HUDEP-2 (cell line): ENCODE data around the gene GLRB.
"Not testable (repeated sequence)": the region's sequence is repeated elsewhere in the genome, so short reads cannot be mapped to it uniquely, and the experiment has no call there.

Experiments used
- DNase-seq, 76 experiments: peaks; one replicate each; lab custom pipeline; 2025; ENCODE audit not compliant: unreplicated experiment in 76 of 76; lab: John Stamatoyannopoulos, UW

GLRB gene

DNA sequence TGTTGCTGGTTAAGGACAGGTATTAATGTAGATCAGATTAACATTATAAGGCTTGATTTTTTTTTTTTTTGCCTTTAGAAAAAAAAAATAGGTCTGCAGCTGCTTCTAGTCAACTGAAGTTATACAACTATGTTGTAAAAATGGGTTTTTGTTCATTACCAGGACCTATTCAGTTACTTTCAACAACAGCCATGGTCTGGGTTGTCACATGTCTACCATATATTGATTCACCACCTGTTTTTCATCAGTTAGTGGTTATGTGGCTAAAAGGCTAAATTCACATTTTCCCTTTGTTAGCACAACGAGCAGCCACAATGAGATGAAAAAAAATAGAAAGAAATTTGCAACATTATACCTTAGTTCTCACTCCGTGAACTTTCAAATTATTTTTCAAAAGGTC lies 45.5 kb downstream of the GLRB start:
- no peak for DNase-seq

GRCh38 chr4:157127571-157127970 lies 51.6 kb downstream of the GLRB start:
- no peak for DNase-seq

GRCh38 chr4:157128395-157128794 lies 52.4 kb downstream of the GLRB start:
- peak in 2 of 76 experiments; percentile 1 to 2 for DNase-seq

GRCh38 chr4:157141976-157142375 lies 66.0 kb downstream of the GLRB start:
- no peak for DNase-seq

- no peak for DNase-seq
These were observed 67.4 kb downstream of the GLRB start for GRCh38 chr4:157143369-157143768.

- DNase-seq, result no peak
These were observed 75.8 kb downstream of the GLRB start for GRCh38 chr4:157151711-157152110.

DNA sequence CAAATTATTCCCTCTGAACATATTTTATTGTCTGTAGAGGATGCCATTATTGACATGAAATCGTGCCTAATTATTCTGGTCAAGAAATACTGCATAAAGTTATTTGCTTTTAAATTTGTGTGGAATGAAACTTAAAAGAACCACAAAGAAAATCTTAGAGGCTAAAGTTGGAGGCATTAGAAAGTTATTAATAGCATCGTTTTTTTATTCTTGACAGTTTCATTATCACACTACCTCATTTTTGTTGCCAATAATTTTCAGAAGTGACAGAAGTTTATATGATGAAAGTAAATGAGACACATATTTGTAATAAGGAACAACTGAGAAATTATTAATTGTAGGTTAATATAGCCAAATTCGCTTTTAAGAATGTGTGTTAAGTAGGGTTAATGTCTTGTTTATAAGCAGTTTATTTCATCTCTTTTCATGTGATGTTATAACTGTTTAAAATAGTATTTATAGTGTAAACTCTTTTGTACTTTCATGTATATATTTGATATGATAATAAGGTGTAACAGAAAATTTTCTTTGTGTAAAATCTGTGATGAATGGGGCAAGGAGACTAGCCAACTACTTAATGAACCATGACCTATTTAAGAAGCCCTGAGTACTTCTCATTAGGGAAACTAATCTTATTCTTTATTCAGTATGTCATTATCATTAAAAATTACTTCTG lies 90.1 kb downstream of the GLRB start:
- no peak for DNase-seq

GRCh38 chr4:157170321-157170720 lies 94.4 kb downstream of the GLRB start:
- DNase-seq, result no peak

DNA sequence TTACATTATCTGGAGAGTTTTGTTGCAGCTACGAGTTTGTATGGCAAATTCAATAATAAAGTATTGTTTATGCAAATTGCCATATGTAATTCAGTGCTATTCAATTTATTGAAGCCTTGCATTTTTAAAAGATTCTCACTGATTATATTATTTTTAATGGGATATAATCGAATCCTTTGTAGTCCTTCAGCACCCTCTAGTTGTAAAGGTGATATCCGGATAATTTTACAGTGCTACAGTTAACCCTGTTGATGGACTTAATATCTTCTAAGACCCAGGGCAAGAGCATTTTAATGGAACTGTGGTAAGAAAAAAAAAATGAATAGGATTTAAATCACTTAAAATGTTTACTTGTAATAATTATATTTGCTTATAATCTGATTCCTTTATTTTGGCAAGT lies 96.1 kb downstream of the GLRB start:
- DNase-seq, result no peak

GRCh38 chr4:157180268-157180667 lies 104.3 kb downstream of the GLRB start:
- DNase-seq, result not testable (repeated sequence)

- no peak for DNase-seq
These were observed 108.3 kb downstream of the GLRB start for GRCh38 chr4:157184300-157184699.

GRCh38 chr4:157185363-157185762 lies 109.4 kb downstream of the GLRB start:
- no peak for DNase-seq

DNA sequence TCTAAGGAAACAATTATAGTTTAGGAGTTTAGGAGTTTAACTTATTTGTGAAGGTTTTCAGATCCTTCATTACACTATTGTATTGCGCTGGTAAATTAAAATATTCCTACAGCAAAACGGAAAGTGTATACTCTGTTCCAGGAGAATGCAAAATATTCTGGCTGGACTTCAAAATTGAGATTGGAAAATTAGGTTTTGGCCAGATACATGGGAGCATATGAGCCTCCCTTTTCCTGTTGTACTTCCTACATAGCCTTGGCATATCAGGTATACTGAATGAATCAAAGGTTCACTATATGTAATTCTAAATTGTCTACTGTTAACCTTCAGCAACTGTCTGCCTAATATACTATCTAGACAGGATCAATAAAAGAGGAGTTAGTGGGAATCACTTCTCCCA lies 119.4 kb downstream of the GLRB start:
- no peak for DNase-seq

GRCh38 chr4:157196046-157196445 lies 120.1 kb downstream of the GLRB start:
- DNase-seq, result no peak

DNA sequence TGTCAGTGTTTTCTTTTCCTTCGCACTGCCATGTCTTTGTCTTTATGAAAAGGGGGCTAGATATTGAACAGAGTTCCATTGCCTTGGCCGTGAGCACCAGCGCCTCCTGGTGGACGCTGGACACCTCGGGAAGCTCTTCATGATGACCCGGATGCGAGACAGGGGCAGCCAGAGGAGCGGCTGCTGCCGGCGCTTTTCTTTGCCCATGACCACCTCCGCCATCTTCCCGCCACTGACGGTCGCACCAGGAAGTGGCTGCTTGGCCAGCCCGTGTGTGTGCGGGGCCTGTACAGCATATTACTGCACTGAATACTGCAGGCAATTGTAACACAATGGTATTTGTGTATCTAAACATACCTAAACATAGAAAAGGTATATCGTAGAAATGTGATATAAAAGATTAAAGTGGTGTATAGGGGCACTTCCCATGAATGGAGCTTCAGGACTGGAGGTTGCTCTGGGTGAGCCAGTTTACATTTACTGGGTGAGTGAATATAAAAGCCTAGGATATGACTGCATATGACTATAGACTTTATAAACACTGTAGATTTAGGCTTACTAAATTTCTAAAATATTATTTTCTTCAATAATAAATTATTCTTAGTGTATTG lies 128.8 kb downstream of the GLRB start:
- DNase-seq, result peak in 39 of 76 experiments; percentile 0 to 46 (median 9)

DNA sequence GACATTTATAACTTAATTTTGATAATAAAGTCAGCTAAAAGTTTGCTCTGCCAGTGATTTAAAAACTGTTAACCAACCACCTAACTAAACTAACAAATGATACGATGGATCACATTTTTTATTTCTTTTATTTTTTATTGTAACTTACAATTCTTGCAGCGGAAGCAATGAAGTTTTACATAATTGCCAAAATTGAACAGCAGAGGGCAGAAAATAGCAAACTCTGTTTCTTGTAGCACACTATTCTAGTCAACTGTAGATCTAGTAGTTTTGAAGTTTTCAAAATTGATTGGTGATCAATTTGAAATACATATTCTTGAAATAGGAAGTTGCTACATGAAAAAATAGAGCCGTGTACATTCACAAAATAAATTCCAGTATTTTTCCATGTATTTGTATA lies 141.8 kb downstream of the GLRB start:
- DNase-seq, result no peak

- DNase-seq, result peak in 3 of 76 experiments; percentile 6 to 8 (median 6)
These were observed 143.9 kb downstream of the GLRB start for GRCh38 chr4:157219711-157220370.

- peak in 33 of 76 experiments; percentile 2 to 46 (median 11) for DNase-seq
These were observed 144.5 kb downstream of the GLRB start, which contains the start of gene GRIA2 for GRCh38 chr4:157220371-157220881. GRIA2 (plus strand) TSS chr4:157220728; CDS start chr4:157221043, 315 bp downstream.

DNA sequence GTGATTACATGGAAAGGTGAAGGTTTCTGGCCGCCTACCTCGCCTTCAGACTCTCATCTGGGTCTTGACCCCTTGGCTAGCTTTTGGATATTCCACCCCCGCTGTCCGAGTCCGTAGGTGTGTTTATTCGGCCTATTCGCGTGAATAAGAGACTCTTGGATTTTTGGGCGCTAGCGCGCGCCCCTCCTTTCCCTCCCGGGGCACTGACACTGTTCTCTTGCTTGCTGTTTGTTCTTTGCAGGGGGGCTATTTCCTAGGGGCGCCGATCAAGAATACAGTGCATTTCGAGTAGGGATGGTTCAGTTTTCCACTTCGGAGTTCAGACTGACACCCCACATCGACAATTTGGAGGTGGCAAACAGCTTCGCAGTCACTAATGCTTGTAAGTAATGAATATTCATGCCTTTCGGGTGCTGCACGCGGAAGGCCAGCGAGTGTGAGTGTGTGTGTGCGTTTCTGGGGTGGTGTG lies 145.5 kb downstream of the GLRB start:
- no peak for DNase-seq
